GM21367 (cell line): ENCODE measurements around the gene RRBP1.

Source experiments
- ATAC-seq: cut with Tn5 transposase; IDR thresholded peaks from one replicate; pipeline ENCODE4 v1.9.1; 2021; ENCODE audit not compliant: unreplicated experiment

RRBP1 gene

GRCh38 chr20:17583126-17583525, 98.9 kb downstream of the RRBP1 start:
- ATAC-seq: no peak

- no peak for ATAC-seq
These were observed 101.1 kb downstream of the RRBP1 start for GRCh38 chr20:17580895-17581294.

GRCh38 chr20:17579369-17580039, 102.5 kb downstream of the RRBP1 start:
- no peak for ATAC-seq

- ATAC-seq: no peak
These were observed 105.8 kb downstream of the RRBP1 start for GRCh38 chr20:17576215-17576614.

- ATAC-seq: no peak
These were observed 108.6 kb downstream of the RRBP1 start for GRCh38 chr20:17573463-17573862.

GRCh38 chr20:17572034-17572638, 109.9 kb downstream of the RRBP1 start:
- ATAC-seq: no peak

- ATAC-seq: no peak
These were observed 110.9 kb downstream of the RRBP1 start for GRCh38 chr20:17571153-17571527.

- no peak for ATAC-seq
These were observed 111.5 kb downstream of the RRBP1 start for GRCh38 chr20:17570347-17571152.

- ATAC-seq: peak; percentile 85
These were observed 112.3 kb downstream of the RRBP1 start, which contains the start of gene DSTN for GRCh38 chr20:17569616-17570346. Gene DSTN, plus strand, starts transcription at chr20:17570075. Its CDS starts 134 bp downstream, at chr20:17570209.

GRCh38 chr20:17568972-17569521, 113.0 kb downstream of the RRBP1 start:
- no peak for ATAC-seq

- ATAC-seq: no peak
These were observed 113.8 kb downstream of the RRBP1 start for GRCh38 chr20:17568045-17568788.

GRCh38 chr20:17566345-17566744, 115.7 kb downstream of the RRBP1 start:
- no peak for ATAC-seq

- no peak for ATAC-seq
These were observed 116.7 kb downstream of the RRBP1 start for GRCh38 chr20:17565169-17565845.
